Fibroblast of peridontal ligament (primary cell): ENCODE measurements around the gene MAN1C1.

Experiments
- DNase-seq: peaks from one replicate; pipeline ENCODE4 v3.0.0-alpha.2; 2010; ENCODE audit errors: extremely low read depth

MAN1C1 gene

GRCh38 chr1:25614501-25615171 is 2.0 kb upstream of the MAN1C1 start:
- no peak for DNase-seq

DNA sequence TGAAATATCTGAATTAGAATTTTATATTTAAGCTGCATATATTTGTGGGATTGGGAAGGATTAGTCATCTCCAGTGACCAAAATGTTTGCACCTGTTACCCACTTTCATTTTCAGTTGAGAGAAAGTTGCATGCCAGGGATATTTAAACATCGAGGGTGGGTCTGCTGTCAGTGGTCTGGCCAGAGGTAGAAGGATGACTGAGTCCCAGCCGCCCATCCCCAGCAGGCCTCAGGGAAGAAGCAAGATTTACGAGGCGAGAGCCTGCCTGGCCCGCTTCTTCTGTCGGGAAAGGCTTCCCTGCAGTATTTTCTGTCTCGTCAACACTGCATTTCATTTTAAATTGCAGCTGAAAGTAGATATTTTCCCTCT is 1.4 kb upstream of the MAN1C1 start:
- DNase-seq, result no peak

GRCh38 chr1:25615563-25616094 is 962 bp upstream of the MAN1C1 start:
- DNase-seq, result no peak

DNA sequence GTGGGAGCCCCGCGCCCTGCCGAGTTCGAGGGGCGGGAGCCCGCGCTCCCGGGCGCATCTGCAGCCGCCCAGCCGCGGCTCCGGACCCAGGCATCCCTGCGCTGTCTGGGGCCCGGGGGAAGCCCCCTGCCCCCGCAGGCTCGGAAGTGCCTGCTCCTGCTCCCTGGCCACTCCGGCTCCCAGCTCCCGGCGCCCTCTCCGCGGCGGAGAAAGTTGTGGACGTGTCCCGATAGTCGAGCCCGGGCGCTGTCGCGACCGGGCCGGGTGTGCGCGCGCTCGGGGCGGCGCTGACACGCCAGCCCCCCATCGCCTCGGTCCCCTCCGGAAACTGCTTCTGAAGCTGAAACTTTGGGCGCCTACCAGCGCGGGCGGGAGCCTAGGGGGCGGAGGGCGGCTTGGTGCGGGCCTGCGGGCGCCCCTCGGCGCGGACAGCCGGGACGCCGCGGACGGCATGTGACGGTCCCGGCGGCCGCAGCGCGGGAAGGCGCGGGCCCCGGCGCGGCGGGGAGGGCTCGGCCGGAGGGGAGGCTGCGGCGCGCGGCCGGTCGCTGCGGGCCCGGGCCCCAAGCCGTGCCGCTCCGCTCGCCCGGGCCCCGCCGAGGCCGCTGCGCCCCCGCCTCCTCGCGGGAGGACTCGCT is 515 bp downstream of the MAN1C1 start:
- DNase-seq, result no peak

DNA sequence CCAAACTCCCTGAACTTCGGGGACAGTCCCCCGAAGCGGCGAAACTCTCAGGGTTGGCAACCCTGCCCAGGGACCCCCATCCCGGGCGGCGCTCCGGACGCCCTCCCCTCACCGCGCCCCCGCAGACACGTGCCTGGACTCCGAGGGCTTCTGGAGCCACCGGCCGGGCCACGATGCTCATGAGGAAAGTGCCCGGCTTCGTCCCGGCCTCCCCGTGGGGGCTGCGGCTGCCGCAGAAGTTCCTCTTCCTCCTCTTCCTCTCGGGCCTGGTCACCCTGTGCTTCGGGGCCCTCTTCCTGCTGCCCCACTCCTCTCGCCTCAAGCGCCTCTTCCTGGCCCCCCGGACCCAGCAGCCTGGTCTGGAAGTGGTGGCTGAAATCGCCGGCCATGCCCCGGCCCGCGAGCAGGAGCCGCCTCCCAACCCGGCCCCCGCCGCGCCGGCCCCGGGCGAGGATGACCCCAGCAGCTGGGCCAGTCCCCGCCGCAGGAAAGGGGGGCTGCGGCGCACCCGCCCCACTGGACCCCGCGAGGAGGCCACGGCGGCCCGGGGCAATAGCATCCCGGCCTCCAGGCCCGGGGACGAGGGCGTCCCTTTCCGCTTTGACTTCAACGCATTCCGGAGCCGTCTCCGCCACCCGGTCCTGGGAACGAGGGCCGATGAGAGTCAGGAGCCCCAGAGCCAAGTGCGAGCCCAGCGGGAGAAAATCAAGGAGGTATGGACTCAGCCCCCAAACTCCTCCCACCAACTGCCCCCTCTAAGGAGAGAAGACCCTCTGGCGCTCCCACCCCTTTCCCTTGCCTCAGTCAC is 1.2 kb downstream of the MAN1C1 start:
- DNase-seq, result no peak

DNA sequence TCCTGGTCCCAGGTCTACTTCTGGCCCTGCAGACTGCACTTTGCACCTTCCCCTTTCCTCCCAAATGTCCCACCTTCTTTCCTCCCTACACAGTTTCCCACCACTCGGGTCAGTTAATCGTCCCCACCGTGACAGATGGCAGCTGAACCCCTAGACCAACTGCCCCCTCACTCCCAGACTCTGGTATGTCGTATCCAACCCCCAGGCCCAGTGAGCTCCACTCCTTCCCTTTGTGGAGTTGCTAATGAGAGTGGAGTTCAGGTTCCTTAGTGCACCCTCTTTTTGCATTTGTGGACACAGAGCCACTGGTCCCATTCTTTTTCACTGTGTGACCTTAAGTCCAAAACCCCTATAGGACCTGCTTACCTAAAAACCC is 1.8 kb downstream of the MAN1C1 start:
- no peak for DNase-seq

DNA sequence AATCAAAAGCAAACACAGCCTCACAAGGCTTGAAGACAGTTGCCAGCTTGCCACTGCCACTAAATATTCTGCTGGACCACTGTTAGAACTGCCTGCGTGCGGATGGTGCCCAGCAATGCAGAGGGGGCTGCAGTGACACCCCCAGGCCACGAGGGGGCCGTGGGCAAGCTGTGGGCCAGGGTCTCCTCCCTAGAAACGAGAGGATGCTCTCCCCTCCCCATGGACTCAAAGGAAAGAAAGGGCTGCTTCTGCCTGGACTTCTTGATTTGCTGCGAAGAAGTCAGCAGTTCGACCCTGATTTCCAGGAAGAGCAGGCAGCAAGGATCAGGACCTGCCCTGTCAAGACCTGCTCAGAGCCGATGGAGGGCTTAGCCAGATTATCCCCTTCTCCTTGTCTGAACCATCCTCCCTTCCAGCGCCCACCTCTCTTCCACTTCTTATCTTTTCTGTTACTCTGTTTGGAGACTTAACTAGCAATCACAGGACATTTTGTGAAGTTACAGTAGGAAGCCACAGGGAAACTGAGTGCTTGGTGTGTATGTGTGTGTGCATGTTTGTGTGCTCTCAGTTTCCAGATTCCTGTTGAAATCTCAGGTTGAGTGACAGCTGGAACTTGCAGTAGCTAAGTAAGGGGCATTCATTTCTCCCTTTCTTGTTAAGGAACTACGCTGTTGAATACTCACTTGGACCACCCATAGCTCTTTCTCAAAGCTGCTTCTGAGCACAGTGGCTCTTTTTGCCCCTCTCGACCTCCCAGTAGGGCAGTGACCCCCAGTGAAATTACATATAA is 2.7 kb downstream of the MAN1C1 start:
- peak; percentile 53 for DNase-seq

GRCh38 chr1:25620211-25620610 is 3.6 kb downstream of the MAN1C1 start:
- no peak for DNase-seq

DNA sequence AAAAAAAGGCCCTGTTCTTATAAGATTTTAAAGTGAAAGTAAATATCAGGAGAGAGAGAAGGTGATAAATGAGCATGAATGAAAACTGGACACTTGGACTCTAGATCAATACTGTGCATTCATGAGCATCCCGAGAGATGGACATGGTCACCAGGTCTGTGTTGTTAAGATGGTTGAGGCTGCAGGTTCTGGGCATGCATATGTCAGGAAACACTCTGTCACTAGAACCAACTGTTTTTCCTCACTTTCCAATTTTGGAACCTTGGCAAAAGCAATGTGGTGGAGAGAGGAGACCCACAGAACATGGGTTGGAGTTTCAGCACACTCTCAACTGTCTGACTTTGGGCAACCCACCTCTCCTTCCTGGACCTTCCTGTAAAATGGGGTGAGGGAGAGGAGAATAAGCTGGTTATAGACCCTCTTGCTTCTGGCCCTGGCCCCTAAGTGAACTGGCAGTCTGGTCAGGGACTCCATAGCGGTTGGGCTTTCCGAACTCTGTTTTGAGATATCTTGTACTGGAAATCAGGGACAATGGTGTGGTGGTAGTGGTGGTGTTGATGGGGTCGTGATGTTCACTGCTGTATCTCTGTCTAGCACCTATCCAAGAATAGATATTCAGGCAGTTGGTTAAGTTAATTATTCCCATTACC is 4.2 kb downstream of the MAN1C1 start:
- no peak for DNase-seq

DNA sequence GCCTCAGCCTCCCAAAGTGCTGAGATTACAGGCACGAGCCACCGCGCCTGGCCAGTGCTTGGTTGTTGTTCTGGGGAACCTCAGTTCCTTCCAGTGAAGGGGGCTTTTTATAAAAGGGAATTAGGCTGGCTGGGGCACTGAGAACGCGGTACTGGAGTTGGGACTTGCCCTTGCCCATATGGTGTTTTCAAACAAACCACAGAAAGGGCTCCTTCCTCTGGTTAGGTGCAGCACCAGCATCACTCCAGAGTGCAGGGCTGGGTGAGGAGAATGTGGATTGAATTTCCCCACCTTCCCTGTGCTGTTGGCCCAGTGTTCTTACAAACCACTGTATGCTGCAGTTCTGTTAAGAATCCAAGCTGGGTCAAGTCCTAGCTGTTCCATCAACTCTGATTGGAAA is 5.3 kb downstream of the MAN1C1 start:
- DNase-seq, result no peak

DNA sequence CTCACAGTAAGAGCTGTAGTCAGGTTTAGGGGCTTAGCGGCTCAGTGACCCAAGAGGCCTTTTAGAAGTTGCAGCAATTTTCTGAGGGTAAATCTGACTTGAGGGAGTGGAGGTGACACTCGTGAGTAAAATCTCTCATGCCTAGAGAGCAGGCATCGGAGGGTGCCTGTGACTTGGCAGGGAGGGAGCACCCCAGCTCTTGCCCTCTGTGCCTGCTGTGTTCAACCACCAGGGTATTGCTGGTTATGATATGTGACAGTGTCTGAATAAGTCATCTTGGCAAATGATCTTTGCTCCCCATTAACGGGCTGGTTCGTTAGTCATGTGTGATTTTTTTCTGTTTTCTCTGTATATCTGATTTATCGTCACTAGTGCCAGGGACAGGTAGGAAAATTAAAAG is 5.9 kb downstream of the MAN1C1 start:
- DNase-seq, result no peak

DNA sequence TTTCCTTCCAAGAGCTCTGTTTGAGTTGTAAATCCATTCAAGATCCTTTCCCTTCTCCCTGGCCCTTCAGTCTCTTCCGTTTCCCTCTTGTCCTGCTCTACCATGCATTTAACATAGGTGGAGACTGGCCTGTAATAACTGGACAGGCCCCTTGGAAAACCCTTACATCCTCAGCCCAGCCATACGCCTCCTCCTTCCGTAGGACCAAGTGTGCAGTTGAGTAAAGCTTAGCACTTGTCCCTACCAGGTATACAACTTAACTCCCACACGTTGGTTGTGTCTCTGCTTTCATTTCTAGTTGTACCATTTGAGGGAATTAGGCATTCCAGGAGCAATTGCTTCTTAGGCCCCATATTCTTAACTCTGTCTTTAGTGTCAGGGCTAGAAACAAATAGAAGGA is 6.4 kb downstream of the MAN1C1 start:
- no peak for DNase-seq

- no peak for DNase-seq
These were observed 7.1 kb downstream of the MAN1C1 start for GRCh38 chr1:25623731-25624130.

DNA sequence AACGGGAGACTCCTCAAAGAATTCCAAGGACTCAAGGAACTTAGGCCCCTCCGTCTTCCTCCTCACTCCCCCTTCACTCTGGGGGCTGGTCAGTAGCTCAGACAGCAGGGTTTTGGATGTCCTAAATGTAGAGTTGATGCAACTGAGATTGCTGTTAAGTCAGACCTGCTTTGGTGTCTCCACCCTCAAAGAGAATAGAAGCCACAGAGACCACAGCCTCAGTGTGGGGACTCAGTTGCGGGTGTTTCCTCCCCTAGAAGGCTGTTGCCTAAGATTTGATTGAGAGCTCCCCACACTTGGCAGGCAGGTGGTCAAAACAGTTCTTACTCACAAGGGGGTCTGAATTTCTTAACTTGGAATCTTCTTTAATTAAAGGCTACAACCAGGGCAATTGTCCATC is 7.6 kb downstream of the MAN1C1 start:
- no peak for DNase-seq

- DNase-seq, result no peak
These were observed 8.0 kb downstream of the MAN1C1 start for GRCh38 chr1:25624604-25625003.

GRCh38 chr1:25626018-25626417 is 9.4 kb downstream of the MAN1C1 start:
- DNase-seq, result no peak

GRCh38 chr1:25628741-25629421 is 12.3 kb downstream of the MAN1C1 start:
- DNase-seq, result no peak

GRCh38 chr1:25629836-25630235 is 13.2 kb downstream of the MAN1C1 start:
- DNase-seq, result peak; percentile 25

GRCh38 chr1:25631750-25632485 is 15.3 kb downstream of the MAN1C1 start:
- no peak for DNase-seq

DNA sequence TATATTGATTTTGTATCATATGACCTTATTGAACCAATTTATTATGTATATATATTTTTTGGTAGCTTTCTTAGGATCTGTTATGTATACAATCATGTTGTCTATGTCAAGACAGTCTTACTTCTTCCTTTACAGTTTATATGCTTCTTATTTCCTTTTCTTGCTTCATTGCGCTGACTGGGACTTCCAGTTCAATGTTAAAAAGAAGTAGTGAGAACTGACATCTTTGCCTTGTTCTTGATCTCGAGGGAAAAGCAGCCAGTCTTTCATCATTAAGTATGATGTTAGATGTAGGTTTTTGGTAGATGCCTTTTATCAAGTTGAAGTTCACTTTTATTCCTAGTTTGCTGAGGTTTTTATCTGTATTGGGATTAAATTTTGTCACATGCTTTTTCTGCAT is 17.5 kb downstream of the MAN1C1 start:
- DNase-seq, result no peak
